GM12874 (cell line): ENCODE results near the gene VAV1.

Source experiments
- CTCF ChIP-seq: IDR thresholded peaks from 2 replicates; pipeline ENCODE4 v1.5.1; 2011; ENCODE audit warnings: low read depth, mild to moderate bottlenecking, control low read depth, low read length, moderate library complexity; ENCODE audit not compliant: insufficient read depth

VAV1 gene

GRCh38 chr19:6776999-6777398, 4.5 kb downstream of the VAV1 start:
- no peak for TF ChIP-seq CTCF

- TF ChIP-seq CTCF = no peak
Observed at GRCh38 chr19:6777434-6777833, 4.9 kb downstream of the VAV1 start.

- TF ChIP-seq CTCF = no peak
Observed at GRCh38 chr19:6778386-6778785, 5.9 kb downstream of the VAV1 start.

GRCh38 chr19:6779206-6779605, 6.7 kb downstream of the VAV1 start:
- TF ChIP-seq CTCF = no peak

- TF ChIP-seq CTCF = no peak
Observed at GRCh38 chr19:6787393-6787792, 14.9 kb downstream of the VAV1 start.

- no peak for TF ChIP-seq CTCF
Observed at GRCh38 chr19:6788896-6789295, 16.4 kb downstream of the VAV1 start.

GRCh38 chr19:6790194-6791128, 18.0 kb downstream of the VAV1 start:
- TF ChIP-seq CTCF = no peak
